ENCODE measurements around the gene TRERF1.

TRERF1 gene

GRCh38 chr6:42276034-42276890 lies 175.5 kb downstream of the TRERF1 start:
- DNase-seq, result no peak

GRCh38 chr6:42275376-42276033 lies 176.2 kb downstream of the TRERF1 start:
- DNase-seq, result no peak

- no peak for DNase-seq
Measured at GRCh38 chr6:42274898-42275297, 176.8 kb downstream of the TRERF1 start.

- DNase-seq, result no peak
Measured at GRCh38 chr6:42271834-42272805, 179.6 kb downstream of the TRERF1 start.

- DNase-seq, result no peak
Measured at GRCh38 chr6:42269974-42270510, 181.7 kb downstream of the TRERF1 start.

- no peak for DNase-seq
Measured at GRCh38 chr6:42269553-42269952, 182.2 kb downstream of the TRERF1 start.

GRCh38 chr6:42268835-42269204 lies 182.9 kb downstream of the TRERF1 start:
- DNase-seq, result no peak

GRCh38 chr6:42268016-42268834 lies 183.5 kb downstream of the TRERF1 start:
- DNase-seq, result no peak

GRCh38 chr6:42266538-42266937 lies 185.2 kb downstream of the TRERF1 start:
- DNase-seq, result no peak

GRCh38 chr6:42264852-42265390 lies 186.8 kb downstream of the TRERF1 start:
- DNase-seq, result no peak

GRCh38 chr6:42264162-42264851 lies 187.4 kb downstream of the TRERF1 start:
- DNase-seq, result no peak

- DNase-seq, result no peak
Measured at GRCh38 chr6:42263165-42263728, 188.5 kb downstream of the TRERF1 start.

GRCh38 chr6:42260972-42261371 lies 190.8 kb downstream of the TRERF1 start:
- peak in 2 of 51 donors; percentile 2 to 10 for DNase-seq

- DNase-seq, result no peak
Measured at GRCh38 chr6:42260396-42260888, 191.3 kb downstream of the TRERF1 start.

GRCh38 chr6:42259841-42260395 lies 191.8 kb downstream of the TRERF1 start:
- DNase-seq, result no peak

- no peak for DNase-seq
Measured at GRCh38 chr6:42259286-42259685, 192.4 kb downstream of the TRERF1 start.

GRCh38 chr6:42257614-42258013 lies 194.1 kb downstream of the TRERF1 start:
- DNase-seq, result no peak

GRCh38 chr6:42257063-42257462 lies 194.7 kb downstream of the TRERF1 start:
- no peak for DNase-seq

- peak in 1 of 51 donors; percentile 12 for DNase-seq
Measured at GRCh38 chr6:42255050-42255449, 196.7 kb downstream of the TRERF1 start.

All from hypothalamus (tissue), 51 donors.